HG03139 (cell line): ENCODE measurements around the gene RBM15B.

Source experiments
- ATAC-seq: cut with Tn5 transposase; IDR thresholded peaks from one replicate; pipeline ENCODE4 v1.9.1; 2021; ENCODE audit not compliant: unreplicated experiment

The RBM15B gene

DNA sequence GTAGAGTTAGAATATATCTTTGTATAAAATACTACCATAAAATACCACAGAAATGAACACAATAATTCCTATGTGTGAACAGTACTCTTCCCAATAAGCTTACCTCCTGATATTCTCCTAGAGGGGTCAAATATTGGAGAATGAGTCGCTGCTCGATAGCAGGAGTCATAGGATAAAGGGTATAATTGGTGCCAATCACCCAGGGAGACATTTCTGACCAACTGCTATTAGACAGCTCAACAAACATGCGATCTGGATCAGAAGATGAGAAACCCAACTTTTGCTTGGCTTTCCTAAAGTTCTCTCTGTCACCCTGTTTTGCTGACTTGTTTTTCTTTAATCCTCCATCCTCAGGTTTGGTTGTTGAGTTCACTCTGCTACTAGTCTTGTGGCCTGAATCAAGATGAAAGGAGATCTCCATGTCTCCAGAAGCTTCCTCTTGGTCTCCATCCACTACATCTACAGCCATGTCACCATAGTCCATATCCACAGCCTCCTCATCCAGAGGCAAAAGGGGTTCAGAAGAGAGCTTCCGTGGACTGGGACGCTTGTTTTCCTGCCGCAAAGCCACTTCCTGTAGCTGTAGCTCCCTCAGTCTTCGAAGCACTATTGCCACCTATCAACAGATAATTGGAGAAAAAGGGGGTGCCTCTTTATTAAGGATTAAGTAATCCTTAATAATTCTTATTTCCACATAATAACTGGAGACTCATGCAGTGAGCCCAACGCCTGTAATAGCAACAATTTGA lies 50.4 kb downstream of the RBM15B start:
- no peak for ATAC-seq

DNA sequence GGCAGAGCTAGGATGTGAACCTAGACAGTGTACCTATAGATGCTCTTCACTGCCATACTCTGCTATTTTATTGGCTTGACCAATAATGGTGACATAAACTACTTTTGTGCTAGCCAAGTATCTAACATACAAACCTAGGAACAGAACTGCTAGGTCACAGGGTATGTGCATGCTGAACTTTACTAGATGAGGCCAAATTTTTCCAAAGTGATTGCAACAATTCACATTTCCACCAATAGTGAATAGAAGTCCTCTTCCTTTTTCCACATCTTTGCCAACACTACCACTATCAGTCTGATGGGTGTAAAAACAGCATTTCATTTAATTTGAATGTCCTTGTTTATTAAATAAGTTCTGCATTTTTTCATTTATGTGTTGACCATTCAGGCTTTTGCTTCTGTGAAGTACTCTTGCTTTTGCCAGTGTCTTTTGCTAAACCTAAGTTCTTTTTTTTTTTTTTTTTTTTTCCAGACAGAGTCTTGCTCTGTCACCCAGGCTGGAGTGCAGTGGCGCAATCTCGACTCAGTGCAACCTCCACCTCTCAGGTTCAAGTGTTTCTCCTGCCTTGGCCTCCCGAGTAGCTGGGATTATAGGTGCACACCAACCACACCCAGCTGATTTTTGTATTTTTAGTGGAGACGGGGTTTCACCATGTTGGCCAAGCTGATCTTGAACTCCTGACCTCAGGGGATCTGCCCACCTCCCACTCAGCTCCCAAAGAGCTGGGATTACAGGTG lies 54.6 kb downstream of the RBM15B start:
- no peak for ATAC-seq
